NCI-H748 (cell line): ENCODE results near the gene GBP3.
"Not testable (repeated sequence)": the region's sequence is repeated elsewhere in the genome, so short reads cannot be mapped to it uniquely, and the experiment has no call there.

Experiments
- DNase-seq: peaks from one replicate; lab custom pipeline; 2025; ENCODE audit not compliant: unreplicated experiment; lab: John Stamatoyannopoulos, UW

The GBP3 gene

DNA sequence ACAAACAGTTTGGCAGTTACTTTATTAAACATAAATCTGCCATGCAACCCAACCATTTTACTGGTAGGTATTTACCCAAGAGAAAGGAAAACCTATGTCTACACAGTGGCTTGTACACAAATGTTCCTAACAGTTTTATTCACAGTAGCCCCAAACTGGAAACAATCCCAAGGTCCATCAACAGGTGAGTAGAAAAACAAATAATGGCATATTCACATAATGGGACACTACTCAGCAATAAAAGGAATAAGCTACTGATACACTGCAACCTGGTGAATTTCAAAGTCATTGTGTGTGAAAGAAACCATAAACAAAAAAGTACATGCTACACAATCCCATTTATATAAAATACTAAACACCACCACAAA, 42.9 kb downstream of the GBP3 start:
- no peak for DNase-seq

GRCh38 chr1:88979054-88979748, 43.5 kb downstream of the GBP3 start:
- DNase-seq = no peak

GRCh38 chr1:88976235-88976634, 46.4 kb downstream of the GBP3 start:
- no peak for DNase-seq

DNA sequence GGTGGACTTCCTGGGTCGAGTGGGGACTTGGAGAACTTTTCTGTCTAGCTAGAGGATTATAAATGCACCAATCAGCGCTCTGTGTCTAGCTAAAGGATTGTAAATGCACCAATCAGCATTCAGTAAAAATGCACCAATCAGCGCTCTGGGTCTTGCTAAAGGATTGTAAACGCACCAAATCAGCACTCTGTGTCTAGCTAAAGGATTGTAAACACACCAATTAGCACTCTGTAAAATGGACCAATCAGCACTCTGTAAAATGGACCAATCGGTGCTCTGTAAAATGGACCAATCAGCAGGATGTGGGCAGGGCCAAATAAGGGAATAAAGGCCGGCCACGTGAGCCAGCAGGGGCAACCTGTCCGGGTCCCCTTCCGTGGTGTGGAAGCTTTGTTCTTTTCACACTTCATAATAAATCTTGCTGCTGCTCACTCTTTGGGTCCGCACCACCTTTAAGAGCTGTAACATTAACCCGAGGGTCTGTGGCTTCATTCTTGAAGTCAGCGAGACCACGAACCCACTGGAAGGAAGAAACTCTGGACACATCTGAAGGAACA, 48.0 kb downstream of the GBP3 start:
- DNase-seq = not testable (repeated sequence)

- peak; percentile 17 for DNase-seq
These were observed 49.0 kb downstream of the GBP3 start for GRCh38 chr1:88973520-88974137.

DNA sequence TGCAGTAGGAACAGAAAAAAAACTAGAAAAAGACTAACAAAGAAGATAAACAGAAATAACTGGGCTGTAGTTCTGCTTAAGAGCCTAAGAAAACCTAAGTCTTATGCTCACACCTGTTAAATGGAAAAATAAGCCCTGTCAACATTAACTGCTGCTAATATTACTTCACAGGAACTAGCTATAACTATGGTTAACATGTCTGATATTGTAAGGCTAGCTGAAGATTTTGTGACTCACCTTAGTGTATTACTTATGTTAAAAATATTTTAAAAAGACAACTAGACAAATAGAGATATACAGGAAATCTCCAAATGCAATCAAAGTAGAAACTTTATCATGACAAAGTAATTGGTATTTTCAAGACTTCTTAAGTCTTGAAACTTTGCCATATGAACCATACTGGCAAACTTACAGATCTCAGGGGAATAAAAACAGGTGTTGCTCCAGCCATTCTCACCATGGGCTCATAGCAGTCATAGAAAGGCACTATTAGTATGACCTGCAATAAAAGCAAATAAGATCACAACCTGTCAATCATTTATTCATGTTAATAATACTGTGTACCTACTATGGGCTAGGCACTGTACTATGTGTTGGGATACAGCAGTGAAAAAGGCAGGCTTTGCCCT, 60.9 kb downstream of the GBP3 start:
- no peak for DNase-seq

DNA sequence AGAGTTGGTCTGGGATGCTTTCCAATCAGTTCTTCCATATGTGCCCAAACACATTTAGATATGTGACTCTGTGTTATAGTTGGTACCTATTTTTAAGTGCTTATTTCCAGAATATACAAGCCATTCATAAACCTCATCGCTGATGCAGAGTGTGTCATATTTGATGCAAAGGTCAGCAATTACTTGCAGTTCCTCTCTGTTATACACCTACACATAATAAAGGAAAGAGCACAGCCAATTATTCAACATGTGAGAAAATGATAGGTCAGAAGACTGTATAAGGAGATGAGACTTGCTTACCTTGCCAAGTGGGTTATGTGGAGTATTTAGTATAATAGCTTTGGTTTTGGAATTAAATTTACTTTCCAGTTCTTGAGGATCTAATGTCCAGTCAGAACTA, 61.6 kb downstream of the GBP3 start:
- DNase-seq = no peak
